Measurements from ENCODE around the gene RPH3AL.

DNA sequence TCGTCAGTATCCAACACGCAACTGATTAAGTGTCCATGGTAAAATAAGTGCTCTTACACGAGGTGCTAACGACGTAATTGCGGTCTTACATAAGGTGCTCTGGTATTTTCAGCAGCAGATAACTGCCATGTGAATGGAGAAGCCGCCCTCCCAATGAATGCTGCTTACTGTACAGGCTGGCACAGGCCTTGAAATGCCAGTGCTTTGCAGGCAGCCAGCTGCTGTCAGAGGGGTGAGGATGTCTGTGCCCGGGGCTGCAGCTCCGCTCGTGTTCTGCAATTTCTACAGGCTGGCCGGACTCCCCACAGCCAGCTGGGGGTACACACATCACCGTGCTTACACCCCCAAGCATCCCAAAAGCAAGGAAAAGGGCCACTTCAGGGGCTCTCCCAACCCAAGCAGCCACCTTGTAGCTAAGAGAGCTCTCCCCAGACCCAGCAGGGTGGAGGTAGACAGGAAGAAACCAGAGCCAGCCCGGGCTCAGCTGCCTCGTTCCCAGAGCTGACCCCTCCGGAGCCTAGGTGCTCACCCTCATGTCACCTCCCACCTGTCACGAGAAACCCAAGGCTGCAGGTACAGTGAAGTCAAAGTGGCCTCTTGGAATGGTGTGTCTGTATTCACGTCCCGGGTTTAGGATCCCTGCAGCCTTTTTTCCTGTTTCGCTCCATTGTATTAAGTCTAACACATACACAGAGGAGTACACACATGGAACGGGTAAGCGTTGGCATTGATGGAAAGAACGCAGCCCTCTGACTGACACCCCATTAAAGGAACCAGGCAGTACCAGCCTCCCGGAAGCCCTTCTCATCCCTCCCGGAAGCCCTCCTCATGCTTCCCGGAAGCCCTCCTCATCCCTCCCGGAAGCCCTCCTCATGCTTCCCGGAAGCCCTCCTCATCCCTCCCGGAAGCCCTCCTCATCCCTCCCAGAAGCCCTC is 27.2 kb upstream of the RPH3AL start:
- no peak for TF ChIP-seq POLR2A (IDR thresholded peaks at IDR 0.05)
- TF ChIP-seq, protein P1, sequence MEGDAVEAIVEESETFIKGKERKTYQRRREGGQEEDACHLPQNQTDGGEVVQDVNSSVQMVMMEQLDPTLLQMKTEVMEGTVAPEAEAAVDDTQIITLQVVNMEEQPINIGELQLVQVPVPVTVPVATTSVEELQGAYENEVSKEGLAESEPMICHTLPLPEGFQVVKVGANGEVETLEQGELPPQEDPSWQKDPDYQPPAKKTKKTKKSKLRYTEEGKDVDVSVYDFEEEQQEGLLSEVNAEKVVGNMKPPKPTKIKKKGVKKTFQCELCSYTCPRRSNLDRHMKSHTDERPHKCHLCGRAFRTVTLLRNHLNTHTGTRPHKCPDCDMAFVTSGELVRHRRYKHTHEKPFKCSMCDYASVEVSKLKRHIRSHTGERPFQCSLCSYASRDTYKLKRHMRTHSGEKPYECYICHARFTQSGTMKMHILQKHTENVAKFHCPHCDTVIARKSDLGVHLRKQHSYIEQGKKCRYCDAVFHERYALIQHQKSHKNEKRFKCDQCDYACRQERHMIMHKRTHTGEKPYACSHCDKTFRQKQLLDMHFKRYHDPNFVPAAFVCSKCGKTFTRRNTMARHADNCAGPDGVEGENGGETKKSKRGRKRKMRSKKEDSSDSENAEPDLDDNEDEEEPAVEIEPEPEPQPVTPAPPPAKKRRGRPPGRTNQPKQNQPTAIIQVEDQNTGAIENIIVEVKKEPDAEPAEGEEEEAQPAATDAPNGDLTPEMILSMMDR (IDR thresholded peaks at IDR 0.05): no peak

Data from testis (tissue), 2 donors.